HG02973 (cell line): ENCODE measurements around the gene SUSD6.
"Not testable (repeated sequence)": the region's sequence is repeated elsewhere in the genome, so short reads cannot be mapped to it uniquely, and the experiment has no call there.

Source experiments
- ATAC-seq: cut with Tn5 transposase; IDR thresholded peaks from one replicate; pipeline ENCODE4 v1.9.1; 2021; ENCODE audit warnings: moderate library complexity; ENCODE audit not compliant: unreplicated experiment

The SUSD6 gene

DNA sequence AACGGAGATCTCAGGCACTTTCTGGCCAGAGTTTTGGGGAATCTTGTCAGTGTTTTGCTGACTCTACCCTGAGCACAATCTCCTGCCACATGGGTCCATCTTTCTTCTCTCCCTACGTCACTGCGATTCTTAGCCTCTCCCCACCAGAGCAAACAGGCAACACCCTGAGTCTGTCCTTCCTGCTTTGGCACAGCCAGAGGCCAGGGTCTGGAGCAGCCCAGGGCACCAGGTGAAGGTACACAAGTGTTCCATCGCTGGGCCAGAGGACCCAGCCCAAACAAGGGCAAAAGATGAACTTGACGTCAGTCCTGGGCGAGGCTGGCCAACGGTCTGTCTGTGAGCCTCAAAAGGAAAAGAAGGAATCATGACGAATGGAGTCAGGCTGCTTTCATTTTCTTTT is 24.0 kb upstream of the SUSD6 start:
- ATAC-seq: no peak

- ATAC-seq: no peak
Measured at GRCh38 chr14:69591317-69591716, 20.1 kb upstream of the SUSD6 start.

DNA sequence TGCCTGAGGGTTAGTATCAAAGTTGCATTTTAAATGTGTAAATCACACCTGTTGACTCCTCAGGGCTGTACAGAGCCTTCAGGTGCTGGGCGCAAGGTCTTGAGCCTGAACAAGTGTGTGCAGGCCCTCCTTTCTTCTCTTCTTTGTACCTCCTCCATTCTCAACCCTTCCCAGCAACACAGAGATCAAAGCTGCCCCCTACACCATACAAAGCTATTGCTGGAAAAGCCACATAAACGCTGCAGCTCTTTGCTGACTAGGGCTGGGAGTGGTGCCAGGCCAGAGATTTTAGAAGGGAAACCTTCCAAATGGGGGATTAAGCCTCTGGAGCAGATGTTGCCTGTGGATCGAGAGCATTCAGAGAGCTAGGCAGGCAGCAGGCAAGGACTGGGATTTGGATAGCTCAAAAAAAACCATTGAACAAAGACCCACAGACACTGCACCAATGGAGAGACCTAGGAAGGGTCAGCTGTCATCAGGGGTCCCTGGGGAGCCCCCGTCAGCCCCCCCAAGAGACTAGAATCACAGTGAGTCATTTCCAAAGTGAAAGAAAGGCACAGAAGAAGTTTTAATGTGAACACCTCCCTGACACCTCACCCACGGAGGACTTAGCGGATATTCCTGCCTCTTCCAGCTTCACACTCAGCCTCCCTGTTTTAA is 18.2 kb upstream of the SUSD6 start:
- no peak for ATAC-seq

GRCh38 chr14:69594846-69595245 is 16.6 kb upstream of the SUSD6 start:
- no peak for ATAC-seq

GRCh38 chr14:69595336-69595735 is 16.1 kb upstream of the SUSD6 start:
- ATAC-seq: no peak

- ATAC-seq: not testable (repeated sequence)
Measured at GRCh38 chr14:69599431-69599830, 12.0 kb upstream of the SUSD6 start.

GRCh38 chr14:69600304-69600891 is 11.0 kb upstream of the SUSD6 start:
- ATAC-seq: no peak

DNA sequence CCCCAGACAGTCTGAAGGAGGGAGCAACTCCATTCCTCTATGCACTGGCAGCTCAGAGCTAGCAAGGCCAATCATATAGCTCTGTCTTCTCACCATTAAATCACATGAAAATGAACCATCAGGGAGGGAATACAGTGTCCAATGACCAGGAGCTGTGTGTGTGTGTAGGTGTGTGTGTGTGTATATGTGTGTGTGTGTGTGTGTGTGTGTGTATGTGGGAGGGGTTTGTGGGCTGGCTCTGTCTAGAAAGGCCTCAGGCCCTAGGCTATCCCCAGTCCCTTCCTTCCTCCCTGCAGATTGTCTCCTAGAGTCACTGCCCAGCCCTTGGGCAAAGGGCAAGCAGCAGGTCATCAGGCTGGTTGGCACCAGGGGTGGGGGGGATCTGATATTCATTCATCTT is 5.7 kb upstream of the SUSD6 start:
- ATAC-seq: no peak

DNA sequence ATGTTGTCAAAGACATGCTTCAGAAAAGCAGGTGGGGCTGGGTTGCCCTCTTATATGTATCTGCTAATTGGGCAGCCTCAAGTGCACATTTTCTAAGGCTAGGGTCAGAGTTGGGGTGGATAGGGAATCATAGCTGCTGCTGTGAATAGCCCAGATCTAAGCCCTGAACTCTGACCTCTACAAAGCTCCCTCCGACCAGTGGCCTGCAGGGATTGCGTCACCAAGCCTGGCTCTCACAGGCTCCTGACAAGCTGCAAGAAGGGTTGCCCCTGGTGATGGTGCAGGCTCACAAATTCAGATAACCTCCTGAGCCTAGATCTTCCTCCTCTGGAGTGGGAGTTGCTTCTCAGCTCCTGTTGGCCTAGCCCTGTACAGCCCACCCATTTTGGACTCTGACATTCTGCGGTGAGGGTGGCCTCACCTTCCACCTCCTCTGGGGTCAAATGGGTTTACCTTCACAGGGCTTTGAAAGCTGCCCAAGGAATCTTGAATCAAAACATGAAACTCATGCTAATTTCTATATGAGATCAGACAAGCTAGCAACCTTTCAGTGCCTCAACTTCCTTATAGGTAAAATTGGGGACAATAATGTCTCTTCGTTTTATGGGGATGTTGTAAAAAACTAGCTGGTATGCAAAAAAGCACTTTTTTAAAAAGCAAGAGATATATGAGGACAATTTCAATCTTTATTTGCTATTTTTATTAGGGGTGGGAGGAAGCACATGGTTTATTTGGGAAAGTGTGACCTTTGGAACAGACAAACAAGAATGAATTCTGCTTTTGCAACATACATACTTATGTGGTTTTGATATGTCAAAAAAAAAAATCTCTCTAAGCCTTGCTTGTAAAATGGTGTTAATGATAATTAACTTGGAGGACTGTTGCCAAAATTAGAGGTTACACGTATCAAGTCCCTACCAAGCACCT is 4.9 kb upstream of the SUSD6 start:
- no peak for ATAC-seq

- no peak for ATAC-seq
Measured at GRCh38 chr14:69610020-69610873, 1.1 kb upstream of the SUSD6 start.

GRCh38 chr14:69610874-69611171 is 573 bp upstream of the SUSD6 start:
- no peak for ATAC-seq

GRCh38 chr14:69612014-69612782 is 802 bp downstream of the SUSD6 start:
- ATAC-seq: peak; percentile 9

DNA sequence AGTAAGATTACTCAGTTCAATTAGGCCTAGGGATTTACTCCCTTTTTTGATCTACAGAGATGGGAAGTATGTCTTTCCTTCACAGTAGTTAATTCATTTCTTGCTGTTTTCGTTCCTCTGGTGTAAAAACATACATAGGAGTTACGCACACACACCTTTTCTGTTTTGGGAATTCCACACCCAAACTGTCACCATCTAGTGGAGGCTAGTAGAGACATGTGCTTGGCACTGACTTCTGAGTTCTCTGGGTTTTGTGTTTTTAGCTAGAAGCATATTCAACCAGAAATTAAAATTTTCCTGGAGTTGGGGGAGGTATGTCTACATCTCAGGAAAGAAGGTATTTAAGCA is 1.4 kb downstream of the SUSD6 start:
- no peak for ATAC-seq

DNA sequence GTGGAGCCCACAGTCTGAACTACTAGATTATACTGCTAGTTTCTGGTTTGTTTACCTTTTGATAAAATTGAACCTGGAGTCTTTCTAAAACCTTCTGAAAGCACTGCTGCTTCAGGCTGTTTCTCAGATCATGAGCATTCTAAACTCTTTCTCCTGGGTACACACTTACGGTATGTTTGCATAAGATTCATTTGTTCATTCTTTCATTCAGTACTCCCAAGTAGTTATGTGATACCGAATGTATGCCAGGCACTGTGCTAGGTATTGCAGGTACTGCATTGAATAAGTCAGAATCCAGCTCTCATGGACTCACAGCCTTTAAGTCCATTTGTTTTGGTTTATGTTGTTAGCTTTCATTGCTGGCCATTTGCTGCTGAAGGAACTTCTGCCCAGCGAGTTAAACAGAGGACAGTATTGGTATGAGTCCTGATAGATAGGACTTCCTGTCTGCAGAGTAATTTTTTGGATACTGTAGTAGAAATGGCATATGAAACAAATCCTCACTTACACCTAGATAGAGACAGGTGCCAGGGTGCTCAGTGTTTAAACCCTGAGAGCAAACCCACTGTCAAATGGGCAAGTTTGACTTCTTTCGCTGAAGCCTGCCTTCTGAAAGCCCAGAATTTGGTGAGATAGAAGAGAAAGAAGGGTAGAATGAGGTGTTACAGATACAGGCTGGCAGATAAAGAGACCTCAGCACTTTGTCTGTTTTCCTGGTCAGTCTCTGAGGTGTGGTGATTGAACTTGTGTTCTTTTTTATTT is 2.1 kb downstream of the SUSD6 start:
- ATAC-seq: no peak

DNA sequence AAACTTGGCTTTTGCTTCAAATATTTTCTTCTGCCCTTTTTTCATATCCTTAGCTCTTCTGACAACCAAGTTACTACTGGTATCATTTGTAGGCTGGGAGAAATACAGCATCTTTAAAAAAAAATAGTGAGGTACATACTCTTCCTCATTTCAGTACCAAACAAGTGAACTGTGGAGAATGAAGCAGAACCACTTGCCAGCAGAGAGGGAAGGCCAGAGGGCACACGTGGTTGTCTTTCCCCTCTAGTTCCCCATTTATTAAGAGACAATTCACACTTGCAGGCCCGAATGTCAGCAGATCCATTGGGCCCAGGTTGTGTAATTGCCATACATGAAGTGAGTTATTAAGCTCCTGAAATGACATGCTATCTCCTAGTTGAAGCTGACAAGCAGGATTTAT is 3.2 kb downstream of the SUSD6 start:
- no peak for ATAC-seq

DNA sequence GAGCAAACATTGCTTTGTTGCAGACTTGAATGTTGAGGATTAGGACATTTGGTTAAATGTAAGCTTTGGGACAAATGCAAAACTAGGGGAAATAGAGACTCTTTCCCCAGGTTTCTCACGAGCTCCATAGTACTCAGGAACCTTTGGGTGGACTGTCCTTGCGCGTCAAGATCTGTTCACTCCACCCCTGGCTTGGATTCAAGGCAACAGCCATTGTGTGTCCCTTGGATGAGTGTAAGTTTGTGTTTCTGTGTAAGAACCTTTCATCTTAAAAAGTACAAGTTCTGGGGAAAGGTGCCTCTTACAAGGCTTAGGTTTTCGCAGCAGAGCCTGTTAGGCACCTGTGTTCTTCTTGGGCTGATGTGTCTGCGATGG is 3.7 kb downstream of the SUSD6 start:
- no peak for ATAC-seq

DNA sequence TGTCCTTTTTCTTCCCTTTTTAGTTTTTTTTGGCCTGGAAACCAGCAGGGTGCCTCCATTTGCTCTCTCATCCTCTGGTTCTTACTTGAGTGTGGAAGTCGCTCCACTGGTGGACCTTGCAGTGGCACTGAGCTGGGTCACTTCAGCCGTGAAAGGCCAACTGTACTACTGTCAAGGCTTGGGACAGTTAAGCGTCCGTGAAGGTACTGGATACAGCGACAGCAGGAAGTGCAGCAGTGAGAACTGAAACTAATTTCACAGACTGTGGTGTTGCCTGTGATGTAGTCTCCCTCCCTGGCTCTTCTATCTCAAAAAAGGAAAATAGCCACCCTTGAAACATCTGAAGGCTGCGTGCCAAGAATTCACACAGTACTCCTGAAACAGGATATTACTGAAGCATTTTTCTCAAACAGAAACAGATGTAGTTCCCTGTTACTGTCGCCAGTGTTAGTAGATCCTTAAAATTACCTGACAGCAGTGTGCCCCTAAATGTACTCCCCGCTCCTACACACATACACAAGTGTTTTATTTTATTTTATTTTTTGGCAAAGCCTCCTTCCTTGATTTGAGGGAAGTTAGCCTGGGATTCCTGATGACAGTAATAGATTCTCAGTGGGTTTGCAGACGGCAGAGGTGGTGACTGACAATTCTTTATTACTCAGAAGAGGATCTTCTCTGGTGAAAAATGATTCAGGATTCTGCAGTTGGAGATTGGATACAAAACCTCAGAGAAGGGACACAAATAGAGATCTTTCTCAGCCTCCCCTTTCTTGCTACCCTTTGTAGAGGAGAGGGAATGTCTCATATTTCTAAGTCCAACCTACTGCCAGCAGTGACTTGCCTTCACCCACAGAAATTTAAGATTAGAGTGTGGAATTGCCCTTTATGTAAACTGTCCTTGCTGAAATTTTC is 4.4 kb downstream of the SUSD6 start:
- ATAC-seq: peak; percentile 42

- no peak for ATAC-seq
Measured at GRCh38 chr14:69616408-69616773, 5.0 kb downstream of the SUSD6 start.

DNA sequence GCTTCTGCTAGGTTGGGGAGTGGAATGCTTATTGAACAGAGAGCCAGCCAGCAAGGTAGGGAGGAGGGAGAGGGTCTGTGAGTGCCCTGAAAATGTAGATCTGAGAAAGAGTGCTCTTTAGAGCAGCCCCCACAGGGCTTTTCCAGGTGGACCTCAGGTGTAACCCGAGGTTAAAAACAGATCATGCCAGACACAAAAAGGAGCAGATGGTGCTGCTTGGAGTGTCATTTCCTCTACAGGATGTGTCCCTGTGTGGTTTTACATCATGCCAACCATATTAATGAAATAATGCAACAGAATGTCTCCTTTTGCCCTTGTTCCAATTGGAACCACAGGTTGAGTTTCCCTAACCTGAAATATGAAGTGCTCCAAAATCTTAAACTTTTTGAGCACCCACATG is 6.4 kb downstream of the SUSD6 start:
- no peak for ATAC-seq
